ENCODE measurements around the gene CHRNB1. TPM values are rescaled to one million over a fixed set of nuclear protein-coding genes. Genes with fewer than 3 reads are reported as not detected.

The CHRNB1 gene
- total and polyA plus RNA-seq, 10 of the 15 experiments (the other 5 are each of a cell fraction or from before 2014, with no cell fraction given) = 5.8 to 14.8 (median 11.3) TPM

GRCh38 chr17:7425756-7426155 is 19.1 kb upstream of the CHRNB1 start (continued):
- no peak for TF ChIP-seq SKIL (IDR thresholded peaks at IDR 0.05; ENCODE audit: low read depth, poor library complexity, severe bottlenecking)
- TF ChIP-seq POLR2A (IDR thresholded peaks at IDR 0.05; ENCODE audit: low read depth, low read length) = no peak
- TF ChIP-seq ZNF687 (IDR thresholded peaks at IDR 0.05) = no peak
- TF ChIP-seq MEF2B (IDR thresholded peaks at IDR 0.05; ENCODE audit: partially characterized antibody, poor library complexity, severe bottlenecking) = no peak
- TF ChIP-seq KDM1A (IDR thresholded peaks at IDR 0.05; ENCODE audit: borderline replicate concordance) = no peak
- no peak for TF ChIP-seq BCL3 (IDR thresholded peaks at IDR 0.05; ENCODE audit: borderline replicate concordance, insufficient read depth, low read depth, low read length, poor library complexity, severe bottlenecking)
- no peak for TF ChIP-seq MYC (IDR thresholded peaks at IDR 0.05; ENCODE audit: insufficient read depth, insufficient read length, insufficient replicate concordance, low read length, severe bottlenecking)

Data from GM12878 (cell line).